Body of pancreas (tissue), 4 donors: Measurements from ENCODE around the gene ADAMTS3.

Experiments
- POLR2A ChIP-seq, 3 donors: fragments of 450-650 bp; IDR thresholded peaks; one replicate each; pipeline ENCODE4 v1.6.1; 2016; ENCODE audit warnings: antibody characterized with exemption in 3 of 3, mild to moderate bottlenecking in 2 of 3
- TF ChIP-seq, protein P1 (sequence below), 7 experiments: fragments of 450-650 bp in 4 of 7; fragments of 200-600 bp in 3 of 7; sonication (generic) in 3 of 7; IDR thresholded peaks; one replicate each; pipeline ENCODE4 v1.5.1; 2016 to 2019; ENCODE audit warnings: antibody characterized with exemption in 7 of 7

DNA sequence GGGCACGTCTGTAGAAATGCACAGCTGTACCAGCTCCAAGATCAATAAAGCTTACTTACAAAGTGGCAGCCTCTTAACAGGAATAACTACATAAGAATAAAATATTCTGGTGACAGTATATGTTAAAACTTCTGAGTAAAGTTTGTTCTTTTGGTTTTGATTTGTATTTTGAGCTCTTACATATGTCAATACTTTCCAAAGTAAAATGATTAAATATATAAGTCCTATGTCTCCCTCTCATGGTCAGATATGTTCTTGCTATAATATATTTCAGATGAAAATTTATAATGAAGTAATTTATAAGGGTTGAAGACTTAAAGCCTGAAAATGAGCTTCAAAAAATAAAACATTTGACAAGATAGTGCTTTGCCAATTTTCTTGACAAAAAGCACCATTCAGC lies 282.8 kb downstream of the ADAMTS3 start:
- no peak for TF ChIP-seq POLR2A (IDR thresholded peaks at IDR 0.05)
- TF ChIP-seq, protein P1, sequence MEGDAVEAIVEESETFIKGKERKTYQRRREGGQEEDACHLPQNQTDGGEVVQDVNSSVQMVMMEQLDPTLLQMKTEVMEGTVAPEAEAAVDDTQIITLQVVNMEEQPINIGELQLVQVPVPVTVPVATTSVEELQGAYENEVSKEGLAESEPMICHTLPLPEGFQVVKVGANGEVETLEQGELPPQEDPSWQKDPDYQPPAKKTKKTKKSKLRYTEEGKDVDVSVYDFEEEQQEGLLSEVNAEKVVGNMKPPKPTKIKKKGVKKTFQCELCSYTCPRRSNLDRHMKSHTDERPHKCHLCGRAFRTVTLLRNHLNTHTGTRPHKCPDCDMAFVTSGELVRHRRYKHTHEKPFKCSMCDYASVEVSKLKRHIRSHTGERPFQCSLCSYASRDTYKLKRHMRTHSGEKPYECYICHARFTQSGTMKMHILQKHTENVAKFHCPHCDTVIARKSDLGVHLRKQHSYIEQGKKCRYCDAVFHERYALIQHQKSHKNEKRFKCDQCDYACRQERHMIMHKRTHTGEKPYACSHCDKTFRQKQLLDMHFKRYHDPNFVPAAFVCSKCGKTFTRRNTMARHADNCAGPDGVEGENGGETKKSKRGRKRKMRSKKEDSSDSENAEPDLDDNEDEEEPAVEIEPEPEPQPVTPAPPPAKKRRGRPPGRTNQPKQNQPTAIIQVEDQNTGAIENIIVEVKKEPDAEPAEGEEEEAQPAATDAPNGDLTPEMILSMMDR (IDR thresholded peaks at IDR 0.05), result peak in 3 of 7 experiments; percentile 6 to 19 (median 18)
